Measurements from ENCODE around the gene OLFML1.

GRCh38 chr11:7549681-7550080, 64.4 kb downstream of the OLFML1 start:
- TF ChIP-seq CTCF (IDR thresholded peaks at IDR 0.05) (no peak), EZH2 (IDR thresholded peaks at IDR 0.05) (no peak)
